Measurements from ENCODE around the gene HIGD1A. TPM values are rescaled to one million over a fixed set of nuclear protein-coding genes. Genes with fewer than 3 reads are reported as not detected.

HIGD1A gene
- total and polyA plus RNA-seq, 2 of the 8 experiments (the other 6 are each of a cell fraction or from before 2014, with no cell fraction given) = 67.3 to 95.4 TPM

- no peak for TF ChIP-seq CHD7 (IDR thresholded peaks at IDR 0.05; ENCODE audit: insufficient replicate concordance, low read length)
- no peak for TF ChIP-seq CHD2 (IDR thresholded peaks at IDR 0.05; ENCODE audit: low read length)
- no peak for TF ChIP-seq HDAC2 (IDR thresholded peaks at IDR 0.05; ENCODE audit: borderline replicate concordance in 1 of 2, low read depth in 2 of 2, low read length in 2 of 2)
- no peak for TF ChIP-seq PHF8 (conservative IDR thresholded peaks at IDR 0.05; ENCODE audit: low read depth, low read length)
- TF ChIP-seq CTCF (IDR thresholded peaks at IDR 0.05; ENCODE audit: control extremely low read depth in 1 of 3, insufficient read depth in 1 of 3, low read depth in 1 of 3, low read length in 3 of 3) = no peak
- no peak for TF ChIP-seq NANOG (IDR thresholded peaks at IDR 0.05; ENCODE audit: insufficient read depth, low read depth, low read length, poor library complexity, severe bottlenecking)
- TF ChIP-seq JUND (IDR thresholded peaks at IDR 0.05; ENCODE audit: low read length) = no peak
- no peak for TF ChIP-seq BRCA1 (IDR thresholded peaks at IDR 0.05; ENCODE audit: low read depth, low read length)
- TF ChIP-seq TAF7 (optimal IDR thresholded peaks at IDR 0.05; ENCODE audit: borderline replicate concordance, low read depth, low read length) = no peak
These were observed 23.4 kb upstream of the HIGD1A start (continued) for GRCh38 chr3:42827654-42828053.

All from H1 (cell line).